Measurements from ENCODE around the gene TMPRSS13. TPM values are rescaled to one million over a fixed set of nuclear protein-coding genes. Genes with fewer than 3 reads are reported as not detected.

The TMPRSS13 gene
- total and polyA plus RNA-seq, 2 of the 13 experiments (the other 11 are each of a cell fraction or from before 2014, with no cell fraction given) = not detected

DNA sequence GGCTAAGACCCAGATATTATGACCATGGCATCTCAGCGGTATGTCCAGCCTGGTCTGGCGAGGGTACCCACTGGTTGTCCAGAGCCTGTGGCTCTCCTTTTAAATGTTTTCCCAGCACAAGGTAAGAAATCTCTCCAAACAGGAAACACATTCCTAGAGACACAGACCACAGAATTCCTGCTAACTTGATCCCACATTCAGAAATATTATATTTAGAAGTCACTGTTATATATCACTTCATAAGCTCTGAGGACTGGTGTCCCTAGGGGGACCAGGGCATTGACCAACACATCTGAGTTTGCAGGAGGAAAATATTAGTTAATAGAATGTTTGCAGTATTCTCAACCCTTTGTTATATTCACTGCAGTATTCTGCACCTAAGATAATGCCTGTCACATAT is 23.1 kb downstream of the TMPRSS13 start:
- H3K9me3 ChIP-seq (ENCODE audit: low read length) = no peaks in the 10 kb centered on the region
- WGBS (ENCODE audit: low lambda C conversion rate) = no CpG with 5 or more reads among the region's 2 CpGs
- in situ Hi-C loops (cut with HindIII; ENCODE audit: extremely low pct_ligation_motif_present, low pct_unique_long_range_greater_than_20kb) (no loop called here), intact Hi-C loops (cut with micrococcal nuclease; ENCODE audit: unreplicated experiment) (loop anchor here (10.0 kb wide), 1 partner anchor 61 kb away; no protein-coding TSS in a partner anchor)
- ChIA-PET CTCF (ENCODE audit: low intra/inter-chr PET ratio, low total read pairs) (no interaction called here), POLR2A (no interaction called here)
- H2AFZ ChIP-seq (ENCODE audit: low read length) = no peak overlapping the region
- no peaks in the 10 kb centered on the region for H3K79me2 ChIP-seq (ENCODE audit: insufficient read depth, low read length)
- no peak for FAIRE-seq
- H4K20me1 ChIP-seq (ENCODE audit: insufficient read depth, low read length) = no peaks in the 10 kb centered on the region
- BruUV-seq (replicated peaks) = no TSS peak
- H3K27ac ChIP-seq (ENCODE audit: extremely low read length, insufficient read depth, low read length) = no peak overlapping the region
- ATAC-seq = no peak
- H3K4me2 ChIP-seq (ENCODE audit: low read depth, low read length) = no peak overlapping the region
- H3K4me3 ChIP-seq (replicated peaks in 1 of 3; ENCODE audit: insufficient read depth in 1 of 3, low read depth in 2 of 3, low read length in 3 of 3) = no peak overlapping the region
- TF ChIP-seq ZNF451 (CRISPR knock-in tag; IDR thresholded peaks at IDR 0.05) (no peak), IRX3 (CRISPR knock-in tag; IDR thresholded peaks at IDR 0.05; ENCODE audit: borderline replicate concordance, low read depth) (no peak), SCMH1 (CRISPR knock-in tag; IDR thresholded peaks at IDR 0.05; ENCODE audit: borderline replicate concordance) (no peak), SP4 (CRISPR knock-in tag; IDR thresholded peaks at IDR 0.05) (no peak), ZNF883 (CRISPR knock-in tag; IDR thresholded peaks at IDR 0.05; ENCODE audit: not compliant biosample characterization) (no peak)
- TF ChIP-seq, protein P1, sequence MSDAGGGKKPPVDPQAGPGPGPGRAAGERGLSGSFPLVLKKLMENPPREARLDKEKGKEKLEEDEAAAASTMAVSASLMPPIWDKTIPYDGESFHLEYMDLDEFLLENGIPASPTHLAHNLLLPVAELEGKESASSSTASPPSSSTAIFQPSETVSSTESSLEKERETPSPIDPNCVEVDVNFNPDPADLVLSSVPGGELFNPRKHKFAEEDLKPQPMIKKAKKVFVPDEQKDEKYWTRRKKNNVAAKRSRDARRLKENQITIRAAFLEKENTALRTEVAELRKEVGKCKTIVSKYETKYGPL (CRISPR knock-in tag; IDR thresholded peaks at IDR 0.05) = no peak
- H3K27me3 ChIP-seq (ENCODE audit: control insufficient read depth in 1 of 2, insufficient read depth in 2 of 2, low read length in 2 of 2) = peaks cover 4 to 53% of the 10 kb centered on the region in 2 experiments; a peak in 4 of 5 replicates
- no peak for DNase-seq (ENCODE audit: low spot score)
- no peak overlapping the region for H3K9ac ChIP-seq (ENCODE audit: insufficient read depth, low read depth, low read length)
- H3K36me3 ChIP-seq (replicated peaks in 1 of 2; ENCODE audit: control insufficient read depth in 1 of 2, insufficient read depth in 2 of 2, low read length in 2 of 2) = no peaks in the 10 kb centered on the region
- no peaks in the 10 kb centered on the region for H3K4me1 ChIP-seq (ENCODE audit: insufficient read depth, low read length)

DNA sequence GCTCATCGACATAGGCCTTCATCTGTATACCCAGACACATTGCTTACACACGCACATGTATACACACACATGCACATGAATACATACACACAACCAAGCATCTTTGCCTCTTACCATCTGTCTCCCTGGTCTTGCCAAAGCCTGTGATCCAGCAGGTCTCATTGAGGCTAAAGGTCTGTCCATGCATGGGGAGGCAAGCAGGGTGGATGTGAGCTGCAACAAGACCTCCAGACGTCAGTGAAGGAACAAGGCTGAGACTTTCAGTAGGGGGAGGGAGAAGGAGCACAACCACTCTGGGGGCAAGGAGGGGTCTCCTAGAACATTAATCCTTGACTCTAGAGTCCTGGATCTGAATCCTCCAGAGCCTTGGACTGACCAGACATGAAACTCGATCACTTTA is 23.7 kb downstream of the TMPRSS13 start:
- H3K27ac ChIP-seq (ENCODE audit: extremely low read length, insufficient read depth, low read length) = no peak overlapping the region
- H3K36me3 ChIP-seq (replicated peaks in 1 of 2; ENCODE audit: control insufficient read depth in 1 of 2, insufficient read depth in 2 of 2, low read length in 2 of 2) = no peaks in the 10 kb centered on the region
- intact Hi-C loops (cut with micrococcal nuclease; ENCODE audit: unreplicated experiment) (loop anchor here (10.0 kb wide), 1 partner anchor 61 kb away; no protein-coding TSS in a partner anchor), in situ Hi-C loops (cut with HindIII; ENCODE audit: extremely low pct_ligation_motif_present, low pct_unique_long_range_greater_than_20kb) (no loop called here)
- POLR2A ChIA-PET = no interaction called here
- FAIRE-seq = no peak
- no peak overlapping the region for H3K9ac ChIP-seq (ENCODE audit: insufficient read depth, low read depth, low read length)
- ATAC-seq = no peak
- H3K27me3 ChIP-seq (ENCODE audit: control insufficient read depth in 1 of 2, insufficient read depth in 2 of 2, low read length in 2 of 2) = peaks cover 4 to 53% of the 10 kb centered on the region in 2 experiments; a peak in 4 of 5 replicates
- H3K79me2 ChIP-seq (ENCODE audit: insufficient read depth, low read length) = no peaks in the 10 kb centered on the region
- no peaks in the 10 kb centered on the region for H3K4me1 ChIP-seq (ENCODE audit: insufficient read depth, low read length)
- CTCF ChIA-PET (ENCODE audit: low intra/inter-chr PET ratio, low total read pairs) = interaction anchor here (1.5 kb wide), 1 partner anchor 86 kb away, joined by 3 read pairs; no protein-coding TSS in a partner anchor
- 28% methylated on average over 3 of the region's 4 CpGs for WGBS (ENCODE audit: low lambda C conversion rate)
- DNase-seq (ENCODE audit: low spot score) = no peak
- no peaks in the 10 kb centered on the region for H4K20me1 ChIP-seq (ENCODE audit: insufficient read depth, low read length)
- H3K4me2 ChIP-seq (ENCODE audit: low read depth, low read length) = no peak overlapping the region
- no peak overlapping the region for H2AFZ ChIP-seq (ENCODE audit: low read length)
- H3K9me3 ChIP-seq (ENCODE audit: low read length) = no peaks in the 10 kb centered on the region
- no peak overlapping the region for H3K4me3 ChIP-seq (replicated peaks in 1 of 3; ENCODE audit: insufficient read depth in 1 of 3, low read depth in 2 of 3, low read length in 3 of 3)
- BruUV-seq (replicated peaks) = no TSS peak
- TF ChIP-seq ZNF781 (CRISPR knock-in tag; IDR thresholded peaks at IDR 0.05; ENCODE audit: borderline replicate concordance, not compliant biosample characterization) = no peak
- no peak for TF ChIP-seq MXI1 (IDR thresholded peaks at IDR 0.05; ENCODE audit: borderline replicate concordance, low read depth, low read length)
- TF ChIP-seq, protein P2, sequence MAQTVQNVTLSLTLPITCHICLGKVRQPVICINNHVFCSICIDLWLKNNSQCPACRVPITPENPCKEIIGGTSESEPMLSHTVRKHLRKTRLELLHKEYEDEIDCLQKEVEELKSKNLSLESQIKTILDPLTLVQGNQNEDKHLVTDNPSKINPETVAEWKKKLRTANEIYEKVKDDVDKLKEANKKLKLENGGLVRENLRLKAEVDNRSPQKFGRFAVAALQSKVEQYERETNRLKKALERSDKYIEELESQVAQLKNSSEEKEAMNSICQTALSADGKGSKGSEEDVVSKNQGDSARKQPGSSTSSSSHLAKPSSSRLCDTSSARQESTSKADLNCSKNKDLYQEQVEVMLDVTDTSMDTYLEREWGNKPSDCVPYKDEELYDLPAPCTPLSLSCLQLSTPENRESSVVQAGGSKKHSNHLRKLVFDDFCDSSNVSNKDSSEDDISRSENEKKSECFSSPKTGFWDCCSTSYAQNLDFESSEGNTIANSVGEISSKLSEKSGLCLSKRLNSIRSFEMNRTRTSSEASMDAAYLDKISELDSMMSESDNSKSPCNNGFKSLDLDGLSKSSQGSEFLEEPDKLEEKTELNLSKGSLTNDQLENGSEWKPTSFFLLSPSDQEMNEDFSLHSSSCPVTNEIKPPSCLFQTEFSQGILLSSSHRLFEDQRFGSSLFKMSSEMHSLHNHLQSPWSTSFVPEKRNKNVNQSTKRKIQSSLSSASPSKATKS (CRISPR knock-in tag; IDR thresholded peaks at IDR 0.05) = no peak
- TF ChIP-seq ELF3 (CRISPR knock-in tag; IDR thresholded peaks at IDR 0.05) = no peak
- TF ChIP-seq ZFP41 (CRISPR knock-in tag; IDR thresholded peaks at IDR 0.05; ENCODE audit: borderline replicate concordance) = no peak
- TF ChIP-seq ARHGAP35 (CRISPR knock-in tag; IDR thresholded peaks at IDR 0.05; ENCODE audit: borderline replicate concordance) = no peak
- TF ChIP-seq LCORL (IDR thresholded peaks at IDR 0.05) = no peak
- TF ChIP-seq LCORL (CRISPR knock-in tag; IDR thresholded peaks at IDR 0.05) = no peak
- TF ChIP-seq ZNF549 (CRISPR knock-in tag; IDR thresholded peaks at IDR 0.05) = no peak
- TF ChIP-seq CBX1 (IDR thresholded peaks at IDR 0.05; ENCODE audit: low read depth) = no peak
- no peak for TF ChIP-seq ZNF552 (CRISPR knock-in tag; IDR thresholded peaks at IDR 0.05; ENCODE audit: borderline replicate concordance)
- no peak for TF ChIP-seq PPARG (CRISPR knock-in tag; conservative IDR thresholded peaks at IDR 0.05)

All from HepG2 (cell line).